DMS53 treated with DMSO at 0.1 percent for 48 hours (cell line): ENCODE measurements around the gene MPZL1.

ENCODE experiments used
- DNase-seq: peaks from one replicate; lab custom pipeline; 2025; ENCODE audit not compliant: unreplicated experiment; lab: John Stamatoyannopoulos, UW

The MPZL1 gene

DNA sequence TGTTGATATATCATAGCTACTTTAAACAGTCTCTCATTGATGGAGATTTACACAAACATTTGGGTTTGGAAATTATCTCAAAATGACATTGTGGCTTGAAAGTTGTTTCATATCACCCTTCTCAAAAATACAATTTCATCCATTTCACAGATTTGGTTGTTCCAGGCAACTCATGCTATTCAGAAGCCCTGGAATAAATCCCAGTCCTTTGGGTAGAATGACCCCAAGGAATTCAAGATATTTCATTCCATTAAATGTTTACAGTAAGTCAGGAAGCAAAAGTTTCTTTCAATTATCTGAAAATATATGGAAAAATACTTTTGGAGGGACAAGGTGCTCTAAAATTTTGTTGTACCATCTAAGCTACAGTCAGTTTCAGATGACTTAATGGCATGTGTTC is 27.1 kb downstream of the MPZL1 start:
- DNase-seq, result no peak

DNA sequence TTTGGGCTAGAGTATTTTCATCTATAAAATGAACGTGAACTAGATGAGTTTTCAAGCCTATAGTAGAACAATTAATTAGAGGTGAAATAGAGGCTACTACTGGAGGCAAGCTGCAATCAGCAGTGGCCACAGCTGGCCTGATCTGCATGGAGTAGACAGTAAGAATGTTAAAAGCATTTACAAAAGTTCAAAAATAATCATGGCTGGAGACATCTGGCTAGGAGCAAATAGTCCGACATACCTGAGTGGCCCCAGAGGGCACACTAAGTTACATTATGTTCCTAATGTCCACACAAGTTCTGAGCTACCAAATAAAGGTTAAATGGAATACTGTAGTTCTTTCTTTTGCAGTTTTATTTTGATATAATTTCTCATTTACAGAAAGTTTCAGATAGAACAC is 28.0 kb downstream of the MPZL1 start:
- no peak for DNase-seq

DNA sequence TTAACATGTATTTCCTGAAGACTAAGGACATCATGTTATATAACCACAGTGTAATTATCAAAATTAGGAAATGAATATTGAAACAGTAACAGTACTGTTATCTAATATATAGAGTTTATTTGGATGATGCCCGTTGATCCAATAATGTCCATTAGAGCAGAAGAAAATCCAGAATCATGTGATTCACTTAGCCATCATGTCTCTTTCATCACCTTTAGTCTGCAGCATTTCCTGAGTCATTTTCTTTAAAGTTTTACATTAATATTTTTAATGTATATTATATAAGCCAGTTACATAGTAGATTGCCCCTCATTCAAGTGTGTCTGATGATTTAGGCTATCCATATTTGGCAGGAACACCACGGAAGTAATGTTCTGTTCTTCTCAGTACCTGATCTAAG is 28.9 kb downstream of the MPZL1 start:
- no peak for DNase-seq

DNA sequence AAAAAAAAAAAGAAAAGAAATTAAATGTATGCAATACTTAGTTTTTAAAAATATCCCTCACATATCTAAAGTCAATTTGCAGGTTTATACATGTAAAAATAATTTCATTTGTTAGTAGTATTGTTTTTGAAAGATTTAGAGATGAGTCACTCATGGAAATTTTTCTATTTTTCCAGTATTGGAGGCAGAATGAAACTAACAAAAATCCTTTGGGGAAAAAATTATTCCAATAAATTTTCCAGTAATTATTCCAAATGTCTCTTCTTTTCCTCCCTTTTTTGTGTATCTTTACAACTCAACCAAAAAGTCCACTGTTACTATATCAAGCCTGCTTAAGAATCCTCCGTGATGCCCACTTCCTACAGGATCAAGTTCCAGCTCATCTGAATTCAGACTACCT is 29.9 kb downstream of the MPZL1 start:
- DNase-seq, result no peak

DNA sequence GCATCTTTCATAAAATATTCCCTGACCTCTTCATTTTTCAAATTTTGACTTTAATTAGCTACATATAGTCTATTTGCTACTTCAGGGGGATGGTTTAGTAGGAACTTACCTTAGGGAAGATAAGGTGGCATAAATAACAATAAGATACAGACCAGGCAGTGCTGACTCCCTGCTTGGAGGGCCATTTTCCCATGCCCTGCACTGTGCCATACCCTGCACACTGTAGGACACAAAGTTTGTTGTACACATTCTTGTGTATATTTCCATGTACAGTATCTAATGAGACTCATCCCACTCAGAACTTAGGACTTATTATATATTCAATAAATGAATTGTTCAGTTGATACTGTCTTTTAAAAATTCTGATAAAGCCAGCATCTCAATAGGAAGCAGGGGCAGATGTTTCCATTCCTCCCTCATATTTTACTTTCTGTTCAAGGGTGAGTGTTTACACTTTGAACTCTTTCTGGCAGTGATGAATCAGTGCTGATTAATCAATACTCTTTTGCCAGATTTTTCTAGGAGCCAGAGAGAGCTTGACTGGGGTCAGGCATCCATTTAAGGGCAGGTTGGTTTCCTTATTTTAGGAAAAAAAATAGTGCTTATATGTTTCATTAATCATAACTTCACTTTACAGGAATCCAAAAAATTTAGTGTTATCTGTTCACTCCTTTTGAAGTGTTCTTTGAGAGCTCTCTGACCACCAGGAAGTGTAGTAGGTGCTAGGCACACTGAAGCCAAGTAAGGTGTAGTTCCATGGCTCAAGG is 30.6 kb downstream of the MPZL1 start:
- no peak for DNase-seq

DNA sequence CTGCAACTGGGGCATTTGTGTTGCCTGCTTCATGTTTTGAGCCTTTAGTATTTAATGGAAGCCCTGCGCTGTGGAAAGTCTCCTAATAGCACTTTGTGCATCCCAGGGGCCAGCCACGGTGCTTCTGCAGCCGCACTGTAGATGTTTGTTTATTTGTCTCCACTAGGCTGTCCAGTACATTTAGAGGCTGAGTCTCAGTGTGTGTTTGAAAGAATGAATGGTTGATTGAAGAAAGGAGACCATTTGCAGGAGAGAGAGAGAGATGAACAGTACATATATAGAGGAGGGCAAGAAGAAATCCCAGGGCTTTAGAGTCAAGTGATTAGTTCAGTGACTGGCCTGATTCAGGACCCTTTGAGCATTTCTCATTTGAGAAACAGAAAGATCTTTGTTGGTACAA is 33.9 kb downstream of the MPZL1 start:
- DNase-seq, result no peak

DNA sequence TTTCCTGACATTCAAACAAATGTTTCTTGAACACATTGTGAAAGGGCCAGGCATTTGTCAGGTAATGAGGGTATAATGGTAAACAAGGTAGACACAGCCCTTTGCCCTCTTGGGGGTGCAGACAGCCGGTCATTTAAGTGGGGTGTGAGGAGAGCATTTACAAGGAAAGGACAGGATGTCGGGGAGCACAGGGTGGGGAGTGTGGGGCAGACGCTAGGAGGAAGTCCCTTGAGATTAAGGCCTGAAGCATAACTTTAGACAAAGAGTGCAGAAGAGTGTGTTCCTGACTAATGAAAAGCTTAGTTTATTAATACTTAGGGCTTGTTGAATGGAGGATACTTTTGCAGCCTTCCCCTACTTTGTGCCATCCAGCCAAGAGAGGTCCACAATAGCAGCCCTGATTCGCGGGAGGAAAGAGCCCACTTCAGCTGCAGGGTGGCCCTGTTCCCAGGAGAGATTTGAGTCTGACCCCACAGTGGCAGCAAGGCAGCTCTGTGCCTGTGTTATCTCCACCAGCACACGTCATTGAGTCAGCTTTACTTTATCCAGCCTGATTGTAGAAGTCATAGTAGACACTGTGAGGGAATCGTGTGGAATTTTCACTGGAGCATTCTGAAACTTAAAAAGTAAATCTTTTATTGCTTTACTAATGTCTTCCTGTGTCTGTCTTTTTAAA is 35.1 kb downstream of the MPZL1 start:
- no peak for DNase-seq

DNA sequence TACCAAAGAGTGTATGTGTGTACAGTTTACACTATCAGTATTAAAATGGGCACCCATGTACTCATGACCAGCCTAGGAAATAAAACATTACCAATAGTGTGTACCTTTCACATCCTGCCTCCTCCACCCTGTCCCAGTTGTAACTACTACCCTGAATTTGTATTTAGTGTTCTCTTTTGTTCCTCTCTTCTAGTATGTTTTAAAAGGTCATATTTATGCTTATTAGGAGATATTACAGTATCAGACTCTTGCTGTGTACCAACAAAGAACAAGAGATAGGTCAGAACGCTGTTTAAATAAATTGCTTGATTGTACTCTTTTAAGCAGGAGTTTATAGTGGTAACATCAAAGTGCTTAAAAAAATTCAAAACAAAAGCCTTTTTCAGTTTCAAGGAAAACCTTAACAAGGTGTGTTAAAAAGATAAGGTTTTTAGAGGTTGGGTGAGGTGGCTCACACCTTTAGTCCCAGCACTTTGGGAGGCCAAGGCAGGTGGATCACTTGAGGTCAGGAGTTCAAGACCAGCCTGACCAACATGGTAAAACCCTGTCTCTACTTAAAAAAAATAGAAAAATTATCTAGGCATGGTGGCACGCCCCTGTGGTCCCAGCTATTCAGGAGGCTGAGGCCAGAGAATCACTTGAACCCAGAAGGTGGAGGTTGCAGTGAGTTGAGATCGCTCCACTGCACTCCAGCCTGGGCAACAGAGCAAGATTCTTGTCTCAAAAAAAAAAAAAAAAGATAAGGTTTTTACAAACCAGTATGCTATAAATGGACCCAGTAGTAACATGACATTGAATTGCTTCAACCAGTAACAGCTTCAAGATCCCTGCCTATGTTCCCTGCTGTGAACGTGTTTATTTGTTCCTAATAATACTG is 35.9 kb downstream of the MPZL1 start:
- no peak for DNase-seq

DNA sequence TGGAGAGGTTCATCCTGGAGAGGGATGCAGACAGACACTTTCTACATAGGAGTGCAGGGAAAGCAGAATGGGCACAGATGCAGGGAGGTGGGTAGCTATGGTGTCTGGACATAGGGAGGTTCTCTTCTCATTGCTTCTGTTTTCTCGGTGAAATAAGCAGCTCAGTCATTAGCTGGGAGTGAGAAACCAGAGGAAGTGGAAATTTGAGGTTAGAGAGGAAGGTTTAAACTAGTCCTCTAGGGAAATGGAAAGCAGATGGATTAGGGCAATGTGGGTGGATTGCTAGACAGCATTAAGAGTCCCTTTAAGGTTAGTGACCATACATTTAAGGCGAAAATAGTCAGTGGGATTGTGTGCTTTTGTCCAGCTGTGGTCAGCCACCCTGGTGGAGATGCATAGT is 39.6 kb downstream of the MPZL1 start:
- DNase-seq, result no peak

DNA sequence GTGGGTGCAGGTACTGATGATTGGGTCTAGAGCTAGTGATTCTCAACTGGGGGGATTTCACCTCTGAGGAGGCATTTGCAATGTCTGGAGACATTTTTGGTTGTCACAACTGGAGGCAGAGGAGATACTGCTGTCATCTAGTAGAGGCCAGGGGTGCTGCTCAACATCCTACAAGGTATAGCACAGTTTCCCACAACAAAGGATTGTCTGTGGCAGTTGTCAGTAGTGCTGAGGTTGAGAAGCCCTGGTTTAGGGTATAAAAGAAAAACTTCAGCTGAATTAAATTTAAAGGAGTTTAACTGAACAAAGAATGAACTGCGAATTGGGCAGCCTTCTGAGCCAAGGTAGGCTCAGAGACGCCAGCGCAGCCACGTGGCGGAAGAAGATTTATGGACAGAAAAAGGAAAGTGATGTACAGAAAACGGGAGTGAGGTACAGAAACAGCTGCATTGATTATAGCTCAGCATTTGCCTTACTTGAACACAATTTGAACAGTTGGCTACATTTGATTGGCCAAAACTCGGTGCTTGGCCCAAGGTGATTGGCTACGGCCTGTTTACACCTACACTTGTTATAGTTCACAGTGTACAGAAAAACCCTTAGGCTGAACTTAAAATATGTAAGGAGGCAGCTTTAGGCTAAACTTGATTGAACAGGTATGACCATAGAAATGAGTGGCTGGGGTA is 40.4 kb downstream of the MPZL1 start:
- DNase-seq, result no peak

DNA sequence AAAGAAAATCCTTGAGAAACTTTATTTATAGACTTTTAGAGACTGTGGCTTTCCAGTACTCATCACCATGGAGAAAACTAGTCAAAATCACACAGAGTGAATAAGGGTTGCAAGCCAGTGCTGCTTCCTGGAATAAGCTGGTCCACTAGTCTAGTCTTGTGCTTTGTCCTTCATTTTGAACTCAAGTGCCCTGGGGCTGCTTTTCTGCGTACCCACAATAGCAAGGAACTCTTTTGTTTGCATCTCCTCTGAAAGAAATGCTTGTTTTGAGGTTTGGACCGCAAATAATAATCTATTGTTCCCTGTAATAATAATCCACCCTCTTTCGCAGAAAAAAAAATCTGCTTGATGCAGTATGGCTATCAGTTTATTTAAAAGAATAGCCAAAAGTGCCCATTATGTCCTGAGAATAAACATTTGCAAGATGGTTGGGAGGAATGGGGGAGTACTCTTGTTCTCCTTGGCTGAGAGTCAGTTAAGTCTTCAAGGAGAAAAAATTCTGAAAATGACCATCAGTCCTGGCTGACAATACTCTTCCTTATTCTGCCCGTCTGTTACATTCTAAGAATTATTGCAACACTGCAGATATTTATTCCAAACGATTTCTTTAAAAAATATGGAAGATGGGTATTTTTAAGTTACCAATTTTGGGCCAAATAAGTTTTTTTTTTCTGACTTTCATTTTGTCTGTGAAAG is 41.9 kb downstream of the MPZL1 start:
- DNase-seq, result no peak

DNA sequence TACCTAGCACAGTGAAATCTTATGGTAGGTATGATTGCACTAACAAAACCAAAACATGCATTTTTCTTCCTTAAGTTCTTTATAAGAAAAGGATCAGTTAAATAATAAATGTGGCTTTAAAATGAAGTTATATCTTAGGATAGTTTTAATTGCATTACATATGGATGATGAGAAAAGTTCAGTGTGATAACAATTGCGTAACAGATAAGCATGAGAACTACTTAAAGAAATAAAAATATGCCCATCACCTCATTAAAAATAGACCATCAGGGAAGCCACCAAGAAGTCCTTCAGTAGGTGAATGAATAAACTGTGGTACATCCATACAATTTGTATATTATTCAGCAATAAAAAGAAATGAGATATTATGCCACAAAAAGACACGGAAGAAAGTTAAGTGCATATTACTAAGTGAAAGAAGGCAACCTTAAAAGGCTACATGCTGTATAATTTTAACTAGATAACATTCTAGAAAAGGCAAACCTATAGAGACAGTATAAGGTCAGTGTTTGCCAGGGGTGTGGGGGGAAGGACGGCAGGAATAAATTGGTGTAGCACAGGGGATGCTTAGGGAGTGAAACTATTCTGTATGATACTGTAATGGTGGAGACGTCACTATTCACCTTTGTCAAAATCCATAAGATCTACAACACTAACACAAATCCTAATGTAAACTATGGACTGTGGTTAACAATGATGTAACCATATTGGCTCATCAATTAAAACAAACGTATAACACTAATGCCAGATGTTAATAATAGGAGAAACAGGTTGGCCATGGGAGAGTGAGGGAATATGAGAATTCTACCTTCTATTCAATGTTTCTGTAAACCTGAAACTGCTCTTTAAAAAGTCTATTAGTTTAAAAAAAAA is 42.9 kb downstream of the MPZL1 start:
- DNase-seq, result no peak

DNA sequence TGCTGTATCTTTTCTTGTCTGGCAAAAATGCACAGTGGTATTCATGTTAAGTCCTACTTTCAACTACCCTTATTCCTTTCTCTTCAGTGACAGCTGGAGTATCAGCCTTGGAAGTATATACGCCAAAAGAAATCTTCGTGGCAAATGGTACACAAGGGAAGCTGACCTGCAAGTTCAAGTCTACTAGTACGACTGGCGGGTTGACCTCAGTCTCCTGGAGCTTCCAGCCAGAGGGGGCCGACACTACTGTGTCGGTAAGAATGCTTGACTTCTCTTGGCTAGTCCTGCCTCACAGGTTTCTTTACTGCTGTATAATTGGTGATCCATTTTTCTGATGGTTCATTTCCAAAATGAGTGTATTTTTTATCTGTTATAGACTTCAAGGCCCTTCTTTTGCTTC is 43.7 kb downstream of the MPZL1 start:
- no peak for DNase-seq

DNA sequence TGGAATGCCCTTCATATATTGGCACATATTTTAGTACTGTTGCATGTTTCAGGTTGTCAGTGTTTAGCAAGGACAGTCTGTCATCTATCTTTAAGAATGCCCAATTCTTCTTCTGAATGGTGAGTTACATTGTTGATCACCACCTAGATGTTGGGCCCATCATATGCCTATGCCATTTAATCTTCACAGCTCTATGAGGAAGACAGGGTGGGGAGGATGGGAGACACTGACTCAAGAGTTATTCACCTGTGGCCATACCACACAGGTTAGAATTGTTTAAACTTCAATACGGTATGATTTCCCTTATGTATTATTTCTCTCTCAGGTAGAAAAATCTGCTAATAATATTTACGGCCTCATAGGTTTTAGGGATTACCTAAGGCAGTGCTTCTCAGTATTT is 44.8 kb downstream of the MPZL1 start:
- DNase-seq, result no peak

DNA sequence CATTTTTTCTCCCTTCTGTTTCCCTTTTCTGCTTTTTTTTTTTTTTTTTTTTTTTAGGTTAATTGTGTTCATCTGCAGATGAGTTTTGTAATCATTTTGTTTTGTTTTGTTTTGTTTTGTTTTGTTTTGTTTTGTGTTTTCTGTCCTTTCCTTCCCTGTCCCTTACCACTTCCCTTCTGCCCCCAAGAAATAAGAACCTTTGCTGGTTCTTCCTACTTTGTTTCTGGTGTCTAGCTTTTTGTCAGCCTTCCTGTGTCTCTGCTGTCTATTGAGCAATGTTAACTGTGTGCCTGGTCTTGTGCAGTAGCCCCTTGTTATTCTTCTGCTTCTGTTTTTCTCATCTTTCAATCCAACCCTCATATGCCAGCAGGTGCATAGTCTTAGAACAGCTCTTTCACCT is 46.0 kb downstream of the MPZL1 start:
- DNase-seq, result no peak

DNA sequence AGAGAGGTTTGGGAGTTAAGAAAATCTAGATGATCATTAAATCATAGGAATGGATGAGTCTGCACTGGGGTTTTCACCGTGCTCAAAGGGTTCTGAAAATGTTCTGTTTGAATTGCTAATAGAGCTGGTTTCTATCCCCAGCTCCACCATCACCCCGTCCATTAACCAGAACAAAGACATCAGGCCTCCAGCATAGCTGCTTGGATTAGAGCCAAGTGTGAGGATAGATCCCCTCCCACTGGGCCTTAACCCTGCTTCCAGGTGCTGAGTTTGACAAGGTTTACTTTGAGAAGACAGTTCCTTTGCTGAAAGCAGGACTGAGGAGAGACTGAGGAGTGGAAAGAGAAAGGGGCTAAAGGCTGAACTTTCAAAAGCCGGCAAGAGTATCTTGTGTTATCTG is 48.3 kb downstream of the MPZL1 start:
- DNase-seq, result no peak

DNA sequence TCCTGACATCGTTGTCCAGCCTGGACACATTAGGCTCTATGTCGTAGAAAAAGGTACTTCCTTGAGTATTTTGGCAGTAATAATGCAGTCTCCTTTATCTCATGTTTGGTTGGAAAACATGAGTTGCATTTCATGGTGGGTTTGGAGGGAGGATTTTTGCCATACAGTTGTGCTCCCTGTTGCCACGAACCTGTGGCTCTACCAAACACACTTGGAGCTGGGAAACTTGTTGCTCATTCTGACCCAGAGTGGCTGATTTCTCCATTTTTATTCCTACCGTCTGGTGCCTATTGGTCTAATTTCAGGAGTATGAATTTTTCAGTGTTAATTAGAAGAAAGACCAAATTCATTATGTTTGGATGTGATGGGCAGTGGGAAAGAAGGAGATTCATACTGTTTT is 50.7 kb downstream of the MPZL1 start:
- DNase-seq, result no peak

DNA sequence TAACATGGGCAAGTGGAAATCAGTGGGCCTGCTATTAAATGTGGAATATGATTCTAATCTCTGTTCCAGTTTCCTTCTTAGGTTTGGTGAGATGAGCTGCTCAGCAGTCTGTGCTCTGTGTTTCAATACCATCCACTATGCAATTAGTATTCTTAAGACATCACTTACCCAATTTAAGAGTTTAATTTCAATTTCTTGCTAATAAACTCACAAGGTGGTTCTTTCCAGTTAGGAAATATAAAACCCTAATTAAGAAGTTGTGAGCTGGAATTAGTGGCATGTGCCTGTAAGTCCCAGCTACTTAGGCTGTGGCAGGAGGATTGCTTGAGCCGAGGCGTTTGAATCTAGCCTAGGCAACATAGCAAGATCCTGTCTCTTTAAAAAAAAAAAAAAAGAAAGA is 51.7 kb downstream of the MPZL1 start:
- DNase-seq, result no peak

DNA sequence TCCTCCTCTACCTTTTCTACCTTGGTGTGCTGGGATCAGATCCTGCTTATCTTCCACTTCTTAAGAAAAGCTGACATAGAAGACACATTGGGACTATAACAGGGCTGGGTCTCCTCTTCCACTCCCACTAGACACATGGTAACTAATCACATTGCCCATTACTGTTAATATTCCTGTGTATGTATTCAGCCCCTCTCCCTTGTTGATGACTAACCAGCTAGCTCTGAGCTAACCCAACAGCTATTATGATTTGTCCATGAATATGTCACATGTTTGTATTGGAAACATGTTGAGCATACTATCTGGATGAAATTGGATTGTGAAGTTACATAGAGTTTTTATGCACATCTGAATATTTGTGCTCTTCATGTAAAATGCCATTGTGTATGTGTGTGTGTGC is 52.9 kb downstream of the MPZL1 start:
- no peak for DNase-seq

DNA sequence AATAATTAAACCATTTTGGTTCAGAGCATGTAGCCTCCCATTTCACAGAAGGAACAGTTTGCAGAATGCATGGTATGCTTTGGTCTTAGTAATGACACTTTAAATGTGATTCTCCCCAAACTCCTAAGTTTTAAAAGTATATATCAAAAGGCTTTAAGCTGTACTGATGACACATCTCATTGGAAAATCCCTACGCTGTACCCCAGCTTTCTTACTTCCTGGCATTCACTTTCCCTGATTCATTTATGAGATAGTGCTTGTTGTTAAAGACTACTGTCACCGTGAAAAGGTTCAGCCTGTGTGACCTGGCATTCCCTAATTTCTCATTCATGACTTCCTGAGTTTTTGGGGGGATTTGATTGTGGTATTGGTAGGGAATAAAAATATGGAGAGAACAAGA is 53.4 kb downstream of the MPZL1 start:
- no peak for DNase-seq
